Sciatic nerve (tissue), 2 donors: Measurements from ENCODE around the gene CYP3A4. TPM values are rescaled to one million over a fixed set of nuclear protein-coding genes. Genes with fewer than 3 reads are reported as not detected.
"Not testable (repeated sequence)": the region's sequence is repeated elsewhere in the genome, so short reads cannot be mapped to it uniquely, and the experiment has no call there.

Experiments
- ATAC-seq: fragments of 200-7000 bp; cut with Tn5 transposase; one replicate; pipeline ENCODE4 v1.9.1; 2020; ENCODE audit warnings: mild to moderate bottlenecking, moderate library complexity
- DNase-seq: peaks from one replicate; pipeline ENCODE4 v3.0.0-alpha.2; 2020; ENCODE audit warnings: low spot score
- intact Hi-C: fragments of 100-400 bp; cut with DNase I; formaldehyde crosslinking; loops from one replicate; pipeline ENCODE4 v1.14.2; 2022
- total RNA-seq: library from RNA; stranded (reverse); fragmentation: NEBNext Ultra II Directional; extraction: Animal tissue kit (Norgen Biotek cat#: 25700); gene quantifications from one replicate; pipeline ENCODE4 v1.2.1, GENCODE V29; 2021
- donor health status: DM: no; HTN: no; CAD: no.
- donor health status: DM: no; HTN: no; CAD: no.

CYP3A4 gene
- total RNA-seq: not detected

- ATAC-seq (no peak), DNase-seq (no peak)
- intact Hi-C loops: no loop called here
These were observed at the start of gene CYP3A4 for GRCh38 chr7:99784007-99784406. Gene CYP3A4 (minus strand): TSS chr7:99784184. CDS start chr7:99784081, 103 bp downstream.

- ATAC-seq (no peak), DNase-seq (no peak)
- intact Hi-C loops: no loop called here
These were observed 49.4 kb upstream of the CYP3A4 start for GRCh38 chr7:99833289-99833877.

DNA sequence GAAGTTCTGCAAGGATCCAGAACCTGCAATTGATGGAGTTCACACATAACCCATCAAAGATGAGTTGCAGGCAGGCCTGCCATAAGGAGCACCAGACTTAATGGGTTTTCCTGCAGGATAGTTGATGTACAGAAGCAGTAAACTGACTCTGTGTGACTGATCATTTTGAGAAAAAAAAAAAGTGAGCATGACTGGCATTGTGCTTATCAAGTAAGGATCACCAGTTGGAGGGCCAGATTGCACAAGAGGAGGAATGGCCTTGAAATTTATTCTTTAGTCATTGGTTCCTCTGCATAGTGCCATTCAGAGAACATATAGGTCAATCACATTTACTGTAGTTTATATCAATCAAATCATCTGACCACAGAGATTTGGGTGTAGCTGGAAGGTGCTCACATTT, 47.6 kb upstream of the CYP3A4 start:
- intact Hi-C loops: no loop called here
- no peak for DNase-seq
- no peak for ATAC-seq

GRCh38 chr7:99829524-99830160, 45.7 kb upstream of the CYP3A4 start:
- intact Hi-C loops: no loop called here
- ATAC-seq (no peak), DNase-seq (no peak)

DNA sequence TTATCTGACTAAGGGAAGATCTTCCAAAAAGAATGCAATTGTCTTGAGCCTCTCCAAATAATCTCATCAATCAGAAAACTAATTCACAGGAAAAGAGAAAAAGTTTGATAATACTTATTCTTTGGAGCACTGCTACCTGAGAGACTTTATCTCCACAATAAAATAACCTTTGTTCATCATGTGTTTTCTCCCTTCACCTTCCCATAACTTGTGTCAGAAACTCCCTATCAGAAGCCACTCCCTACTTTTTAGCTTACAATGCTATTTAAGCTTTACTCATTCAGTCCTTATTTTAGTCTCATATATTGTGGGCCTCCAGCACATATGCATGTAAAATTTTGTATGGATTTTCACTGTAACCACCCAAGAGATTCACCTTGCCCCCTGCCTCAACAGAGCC, 44.8 kb upstream of the CYP3A4 start:
- intact Hi-C loops: no loop called here
- ATAC-seq: no peak
- DNase-seq: no peak

DNA sequence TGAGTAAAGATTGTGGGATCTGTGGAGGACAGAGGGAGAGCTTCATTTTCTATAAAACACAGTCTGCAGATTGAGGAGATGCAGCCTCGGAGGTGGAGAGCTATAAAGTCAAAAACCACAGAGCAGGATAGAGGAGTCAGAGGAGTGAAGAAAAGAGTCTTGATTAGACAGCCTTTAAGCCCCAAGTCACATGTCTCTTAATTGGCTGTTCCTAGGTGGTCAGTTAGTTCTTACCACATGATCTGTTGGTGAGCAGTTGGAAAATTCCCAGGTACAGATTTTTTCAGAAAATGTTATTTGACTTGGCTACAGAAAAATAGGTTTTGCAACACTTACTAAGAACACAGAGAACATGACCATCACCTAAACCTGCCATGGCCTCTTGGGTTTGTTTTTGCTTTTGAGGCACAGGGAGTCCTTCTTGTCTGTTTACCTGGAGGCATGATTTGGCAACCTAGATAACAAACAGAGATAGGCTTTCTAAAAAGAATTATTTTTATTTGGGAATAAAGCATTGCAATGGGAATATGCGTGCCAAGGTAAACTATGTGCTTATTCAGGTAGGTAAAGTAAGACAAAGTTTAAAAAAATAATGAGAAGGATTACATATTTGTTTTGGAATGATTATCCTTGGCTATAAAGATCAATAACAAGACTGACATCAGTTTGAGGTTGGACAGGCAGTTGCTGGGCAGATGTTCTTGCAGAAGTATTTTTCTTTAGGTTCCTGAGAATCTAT, 43.2 kb upstream of the CYP3A4 start:
- no peak for DNase-seq
- peak; percentile 85 for ATAC-seq
- intact Hi-C loops: no loop called here

DNA sequence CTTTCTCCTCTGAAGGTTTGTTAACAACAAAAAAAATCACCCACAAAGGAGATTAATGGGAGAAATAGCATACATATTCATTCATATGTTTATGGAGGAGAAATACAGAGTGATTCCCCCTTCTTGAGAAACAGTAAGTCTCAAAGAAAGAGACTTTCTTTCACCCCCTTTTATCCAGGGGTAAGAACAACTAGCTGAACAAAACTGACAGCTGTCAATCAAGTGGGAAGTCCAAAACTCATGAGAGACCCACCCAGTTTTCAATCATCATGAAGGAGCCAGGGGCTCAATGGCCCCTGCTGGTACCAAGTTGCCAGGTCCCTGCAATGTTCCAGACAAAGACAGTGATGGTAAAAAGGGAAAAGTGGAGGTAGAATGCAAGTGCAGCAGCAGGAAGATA, 41.9 kb upstream of the CYP3A4 start:
- no peak for ATAC-seq
- DNase-seq: no peak
- intact Hi-C loops: no loop called here

- intact Hi-C loops: no loop called here
- peak; percentile 53 for ATAC-seq
- no peak for DNase-seq
These were observed 41.5 kb upstream of the CYP3A4 start for GRCh38 chr7:99825452-99825851.

GRCh38 chr7:99824091-99824490, 40.1 kb upstream of the CYP3A4 start:
- intact Hi-C loops: loop anchor here (5.0 kb wide), 1 partner anchor 322 kb away; the partner anchor contains the start of genes ZKSCAN5 and ZNF394
- no peak for ATAC-seq
- DNase-seq: no peak

DNA sequence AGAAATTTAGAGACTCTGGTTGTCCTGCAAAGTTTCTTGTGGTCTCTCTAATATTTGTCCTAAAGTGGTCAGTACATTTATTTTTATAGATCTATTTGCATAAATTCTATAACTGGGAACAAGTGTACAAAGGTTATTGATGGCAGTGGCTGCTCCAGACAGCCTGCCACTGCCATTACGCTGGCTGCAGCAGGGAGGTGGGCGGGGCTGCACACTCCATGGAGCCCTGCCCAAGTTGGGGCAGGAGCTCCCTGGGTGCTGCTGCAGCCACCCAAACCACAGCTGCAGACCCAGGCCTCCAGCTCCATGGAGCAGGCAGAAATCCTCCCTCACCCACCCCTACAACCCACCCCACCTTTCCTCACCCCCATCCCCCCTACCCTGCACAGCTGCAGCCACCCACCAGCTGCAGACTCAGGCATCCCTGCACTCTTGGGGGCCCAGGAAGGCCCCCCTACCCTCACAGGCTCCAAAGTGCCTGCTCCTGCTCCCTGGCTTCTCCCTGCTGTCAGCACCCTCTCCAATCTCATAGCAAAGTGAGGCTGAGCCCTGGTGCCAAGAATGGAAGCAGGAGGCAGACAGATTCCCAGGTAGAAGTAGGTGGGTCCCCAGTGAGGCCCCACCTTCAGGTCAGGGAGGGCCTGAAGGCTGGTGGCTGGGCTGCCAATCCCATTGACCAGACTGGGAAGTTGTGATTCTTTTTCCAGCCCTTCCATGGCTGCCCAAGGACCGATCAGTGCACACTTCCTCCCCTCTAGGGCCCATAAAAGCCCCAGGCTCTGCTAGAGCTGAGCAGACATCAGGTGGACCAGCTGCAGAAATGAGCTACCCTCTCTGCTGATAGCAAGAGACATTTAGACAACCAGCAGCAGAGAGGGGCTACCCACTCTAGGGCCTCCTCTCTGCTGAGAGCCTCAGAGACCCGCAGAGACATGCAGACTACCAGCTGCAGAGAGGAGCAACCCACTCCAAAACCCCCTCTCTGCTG, 39.0 kb upstream of the CYP3A4 start:
- ATAC-seq (no peak), DNase-seq (no peak)
- intact Hi-C loops: loop anchor here (5.0 kb wide), 1 partner anchor 321 kb away; the partner anchor contains the start of genes ZKSCAN5 and ZNF394

DNA sequence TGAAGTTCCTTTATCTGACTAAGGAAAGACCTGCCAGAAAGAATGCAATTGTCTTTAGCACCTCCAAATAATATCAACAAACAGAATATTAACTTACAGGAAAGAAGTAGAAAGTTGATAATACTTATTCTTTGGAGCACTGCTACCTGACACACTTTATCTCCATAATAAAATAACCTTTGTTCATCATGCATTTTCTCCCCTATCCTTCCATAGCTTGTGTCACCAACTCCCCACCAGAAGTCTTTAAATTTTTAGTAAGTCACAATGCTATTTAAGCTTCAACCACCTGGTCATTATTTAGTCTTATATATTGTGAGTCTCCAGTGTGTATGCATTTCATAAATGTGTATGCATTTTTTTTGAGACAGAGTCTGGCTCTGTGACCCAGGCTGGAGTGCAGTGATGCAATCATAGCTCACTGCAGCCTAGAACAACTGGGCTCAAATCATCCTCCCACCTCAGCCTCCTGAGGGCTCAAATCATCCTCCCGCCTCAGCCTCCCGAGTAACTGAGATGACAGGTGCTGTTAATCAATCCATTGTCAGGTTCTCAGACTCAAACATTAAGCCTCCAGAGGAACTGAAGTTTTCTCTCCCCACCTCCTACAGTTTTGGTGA, 36.5 kb upstream of the CYP3A4 start:
- intact Hi-C loops: loop anchor here (5.0 kb wide), 1 partner anchor 318 kb away; the partner anchor contains the start of genes ZKSCAN5 and ZNF394
- DNase-seq: no peak
- no peak for ATAC-seq

DNA sequence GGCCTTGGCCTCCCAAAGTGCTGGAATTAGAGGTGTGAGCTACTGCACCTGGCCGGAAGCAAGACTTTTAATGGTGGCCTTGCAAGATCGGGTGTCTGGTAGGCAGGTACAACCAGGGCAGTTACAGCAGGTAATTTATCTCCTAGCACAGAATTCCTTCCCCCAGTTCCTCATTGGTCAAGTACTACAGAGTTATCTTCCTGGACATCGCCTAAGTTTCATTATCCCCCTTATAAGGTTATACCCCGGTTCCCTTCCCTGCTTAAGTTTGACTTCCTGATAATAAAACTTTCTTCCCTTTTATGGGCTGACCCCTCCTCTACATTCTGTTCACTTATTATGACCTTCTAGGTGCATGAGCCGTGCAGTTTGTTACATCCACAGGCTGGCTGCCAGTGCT, 24.8 kb upstream of the CYP3A4 start:
- DNase-seq (no peak), ATAC-seq (no peak)
- intact Hi-C loops: no loop called here

DNA sequence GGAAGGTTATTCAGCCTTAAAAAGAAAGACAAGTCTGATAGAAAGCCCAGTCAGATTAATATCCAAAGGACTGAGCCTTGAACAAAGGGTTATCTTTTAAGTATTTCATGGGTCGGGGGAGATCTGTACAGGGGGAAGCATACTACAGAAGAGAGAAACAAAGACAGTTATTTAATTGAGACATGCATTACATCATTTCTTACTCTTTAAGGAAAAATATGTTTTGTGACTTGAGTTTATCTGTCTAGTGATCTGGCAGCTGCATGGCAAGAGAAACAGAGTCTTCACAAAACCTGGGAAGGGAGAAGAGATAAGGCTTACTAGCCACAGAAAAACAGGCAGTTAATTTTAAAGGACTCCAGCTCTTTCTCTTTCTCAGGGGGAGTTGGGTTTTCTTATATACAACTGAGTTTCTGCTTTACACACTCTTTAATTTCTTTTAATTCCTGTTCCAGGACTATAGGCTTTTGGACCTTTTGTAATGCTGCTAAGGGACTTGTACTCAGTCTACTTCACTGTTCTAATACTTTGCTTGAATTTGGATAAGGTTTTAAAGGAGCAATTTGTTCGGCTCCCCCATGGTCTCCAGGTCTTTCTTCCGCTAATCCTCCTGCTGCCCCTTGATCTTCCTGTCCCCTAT, 23.0 kb upstream of the CYP3A4 start:
- ATAC-seq (no peak), DNase-seq (no peak)
- intact Hi-C loops: no loop called here

GRCh38 chr7:99805641-99806040, 21.7 kb upstream of the CYP3A4 start:
- intact Hi-C loops: no loop called here
- ATAC-seq: no peak
- no peak for DNase-seq

DNA sequence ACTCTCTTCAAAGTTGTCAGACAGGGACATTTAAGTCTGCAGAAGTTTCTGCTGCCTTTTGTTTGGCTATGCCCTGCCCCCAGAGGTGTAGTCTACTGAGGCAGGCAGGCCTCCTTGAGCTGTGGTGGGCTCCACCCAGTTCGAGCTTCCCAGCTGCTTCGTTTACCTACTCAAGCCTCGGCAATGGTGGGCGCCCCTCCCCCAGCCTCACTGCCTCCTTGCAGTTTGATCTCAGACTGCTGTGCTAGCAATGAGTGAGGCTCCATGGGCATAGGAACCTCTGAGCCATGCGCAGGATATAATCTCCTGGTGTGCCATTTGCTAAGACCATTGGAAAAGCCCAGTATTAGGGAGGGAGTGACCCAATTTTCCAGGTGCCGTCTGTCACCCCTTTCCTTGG, 19.1 kb upstream of the CYP3A4 start:
- ATAC-seq, intact Hi-C loops: not testable (repeated sequence)

DNA sequence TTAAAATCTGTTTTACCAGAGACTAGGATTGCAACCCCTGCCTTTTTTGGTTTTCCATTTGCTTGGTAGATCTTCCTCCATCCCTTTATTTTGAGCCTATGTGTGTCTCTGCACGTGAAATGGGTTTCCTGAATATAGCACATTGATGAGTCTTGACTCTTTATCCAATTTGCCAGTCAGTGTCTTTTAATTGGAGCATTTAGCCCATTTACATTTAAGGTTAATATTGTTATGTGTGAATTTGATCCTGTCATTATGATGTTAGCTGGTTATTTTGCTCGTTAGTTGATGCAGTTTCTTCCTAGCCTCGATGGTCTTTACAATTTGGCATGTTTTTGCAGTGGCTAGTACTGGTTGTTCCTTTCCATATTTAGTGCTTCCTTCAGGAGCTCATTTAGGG, 17.4 kb upstream of the CYP3A4 start:
- ATAC-seq, intact Hi-C loops: not testable (repeated sequence)

More for the DNA sequence above, 19.1 kb upstream of the CYP3A4 start:
- not testable (repeated sequence) for DNase-seq

DNA sequence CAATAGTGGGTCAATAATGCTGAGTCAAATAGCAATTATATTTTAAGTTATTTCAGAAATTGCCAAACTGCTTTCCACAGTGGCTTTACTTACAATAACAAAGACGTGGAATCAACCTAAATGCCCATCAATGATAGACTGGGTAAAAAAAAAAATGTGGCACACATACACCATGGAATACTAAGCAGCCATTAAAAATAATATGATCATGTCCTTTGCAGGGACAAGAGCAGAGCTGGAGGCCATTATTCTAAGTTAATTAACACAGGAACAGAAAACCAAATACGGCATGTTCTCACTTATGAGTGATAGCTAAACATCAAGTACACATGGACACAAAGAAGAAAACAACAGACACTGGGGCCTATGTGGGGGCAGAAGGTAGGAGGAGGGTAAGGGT, 15.0 kb upstream of the CYP3A4 start:
- intact Hi-C loops: no loop called here
- ATAC-seq (no peak), DNase-seq (no peak)

More for the DNA sequence above, 17.4 kb upstream of the CYP3A4 start:
- not testable (repeated sequence) for DNase-seq

DNA sequence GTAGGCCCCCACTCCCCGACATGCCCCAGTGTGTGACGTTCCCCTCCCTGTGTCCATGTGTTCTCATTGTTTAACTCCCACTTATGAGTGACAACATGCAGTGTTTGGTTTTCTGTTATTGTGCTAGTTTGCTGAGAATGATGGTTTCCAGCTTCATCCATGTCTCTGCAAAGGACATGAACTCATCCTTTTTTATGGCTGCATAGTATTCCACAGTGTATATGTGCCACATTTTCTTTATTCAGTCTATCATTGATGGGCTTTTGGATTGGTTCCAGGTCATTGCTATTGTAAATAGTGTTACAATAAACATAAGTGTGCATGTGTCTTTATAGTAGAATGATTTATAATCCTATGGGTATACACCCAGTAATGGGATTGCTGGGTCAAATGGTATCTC, 11.9 kb upstream of the CYP3A4 start:
- ATAC-seq, intact Hi-C loops: not testable (repeated sequence)

More for the DNA sequence above, 11.9 kb upstream of the CYP3A4 start:
- DNase-seq: not testable (repeated sequence)
